ENCODE results near the gene MYCBP2.
"Not testable (repeated sequence)": the region's sequence is repeated elsewhere in the genome, so short reads cannot be mapped to it uniquely, and the experiment has no call there.

The MYCBP2 gene

DNA sequence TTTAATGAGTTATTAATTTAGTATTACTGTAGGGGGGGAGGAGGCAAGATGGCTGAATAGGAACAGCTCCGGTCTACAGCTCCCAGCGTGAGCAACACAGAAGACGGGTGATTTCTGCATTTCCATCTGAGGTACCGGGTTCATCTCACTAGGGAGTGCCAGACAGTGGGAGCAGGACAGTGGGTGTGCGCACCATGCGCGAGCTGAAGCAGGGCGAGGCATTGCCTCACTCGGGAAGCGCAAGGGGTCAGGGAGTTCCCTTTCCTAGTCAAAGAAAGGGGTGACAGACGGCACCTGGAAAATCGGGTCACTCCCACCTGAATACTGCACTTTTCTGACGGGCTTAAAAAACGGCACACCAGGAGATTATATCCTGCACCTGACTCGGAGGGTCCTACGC, 127.9 kb downstream of the MYCBP2 start:
- DNase-seq (ENCODE audit: low spot score), result not testable (repeated sequence)

DNA sequence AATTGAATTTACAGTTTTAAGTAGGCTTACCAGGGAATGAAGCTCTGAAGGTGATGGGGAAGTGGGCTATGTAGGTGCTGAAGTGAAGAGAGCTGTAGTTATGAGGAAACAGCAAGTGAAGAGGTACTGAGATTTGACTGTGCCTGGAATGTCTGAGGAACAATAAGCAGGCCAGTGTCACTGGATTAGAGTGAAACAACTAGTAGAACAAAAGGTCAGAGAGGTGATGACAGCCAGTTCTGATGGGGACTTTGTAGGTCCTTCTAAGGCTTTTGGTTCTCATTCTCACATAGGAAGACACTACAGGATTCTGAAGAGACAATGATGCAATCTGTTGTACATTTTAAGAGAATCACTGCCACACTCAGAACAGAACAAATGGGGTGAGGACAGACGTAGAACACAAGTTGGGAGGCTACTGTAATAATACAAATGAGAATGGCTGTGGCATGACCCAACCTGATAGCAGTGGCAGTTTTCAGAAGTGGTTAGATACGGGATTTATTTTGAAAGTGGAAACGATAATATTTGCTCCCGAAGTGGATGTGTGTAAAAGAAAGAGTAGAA, 130.8 kb downstream of the MYCBP2 start:
- DNase-seq (ENCODE audit: low spot score), result no peak

DNA sequence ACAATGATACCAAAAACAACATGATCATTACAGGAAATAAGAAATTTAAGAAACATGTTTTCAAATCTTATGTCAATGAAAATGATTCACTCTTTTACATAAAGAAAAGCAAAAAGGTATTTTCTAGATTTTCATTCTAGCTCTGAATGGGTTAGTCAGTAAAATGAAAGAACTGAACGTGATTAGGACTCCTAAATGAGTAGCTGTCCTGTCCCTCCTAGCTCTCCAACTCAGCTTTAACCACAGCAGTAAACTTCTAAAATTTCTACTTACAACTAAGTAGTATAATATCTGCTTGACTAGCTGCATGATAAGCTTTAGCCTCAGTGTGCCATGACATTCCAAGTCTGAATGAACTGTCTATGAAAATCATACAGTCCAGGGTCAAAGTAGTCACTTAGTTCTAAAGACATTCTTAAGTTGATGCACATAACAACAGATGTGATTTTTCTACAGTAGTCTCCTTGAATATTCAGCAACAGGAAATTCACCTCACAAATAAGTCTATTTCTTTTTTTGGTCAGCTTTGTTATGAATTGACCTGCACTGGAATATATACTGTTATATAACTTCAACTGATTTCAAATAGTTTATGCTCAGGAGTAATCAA, 136.4 kb downstream of the MYCBP2 start:
- DNase-seq (ENCODE audit: low spot score), result no peak

DNA sequence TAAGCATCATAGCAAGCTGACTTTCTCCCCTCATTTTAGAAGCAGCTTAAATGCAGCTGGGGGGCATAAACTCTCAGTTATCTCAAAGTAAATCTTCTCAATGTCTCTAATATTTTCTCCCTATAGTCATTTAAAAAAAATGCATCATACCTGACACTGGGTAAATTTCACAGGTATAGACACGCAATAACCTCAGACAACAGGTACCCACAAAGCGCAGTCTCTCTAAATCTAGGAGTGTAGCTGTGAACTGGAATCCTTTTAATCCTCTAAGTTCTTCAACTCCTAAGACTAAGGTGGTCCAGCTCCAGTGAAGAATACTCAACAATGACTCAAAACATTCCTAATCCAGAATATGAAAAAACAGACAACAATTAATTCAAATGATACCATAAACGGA, 141.2 kb downstream of the MYCBP2 start:
- DNase-seq (ENCODE audit: low spot score), result no peak

DNA sequence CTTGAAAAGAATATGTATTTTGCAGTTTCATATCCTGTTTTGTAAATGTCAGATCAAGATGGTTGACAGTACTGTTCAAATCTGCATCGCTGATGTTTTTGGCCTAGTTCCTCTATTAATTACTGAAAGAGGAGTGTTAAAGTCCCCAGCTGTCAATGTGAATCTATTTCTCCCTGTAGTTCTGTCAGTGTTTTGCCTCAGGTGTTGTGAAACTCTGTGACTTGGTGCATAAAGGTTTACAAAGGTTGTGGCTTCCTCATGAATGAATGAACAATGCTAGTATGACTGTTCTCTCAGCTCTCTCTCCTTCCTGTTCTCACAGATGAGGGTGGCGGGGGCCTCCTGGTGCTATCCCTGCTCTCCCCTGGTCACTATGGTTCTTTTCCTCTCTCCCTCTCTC, 142.4 kb downstream of the MYCBP2 start:
- no peak for DNase-seq (ENCODE audit: low spot score)

DNA sequence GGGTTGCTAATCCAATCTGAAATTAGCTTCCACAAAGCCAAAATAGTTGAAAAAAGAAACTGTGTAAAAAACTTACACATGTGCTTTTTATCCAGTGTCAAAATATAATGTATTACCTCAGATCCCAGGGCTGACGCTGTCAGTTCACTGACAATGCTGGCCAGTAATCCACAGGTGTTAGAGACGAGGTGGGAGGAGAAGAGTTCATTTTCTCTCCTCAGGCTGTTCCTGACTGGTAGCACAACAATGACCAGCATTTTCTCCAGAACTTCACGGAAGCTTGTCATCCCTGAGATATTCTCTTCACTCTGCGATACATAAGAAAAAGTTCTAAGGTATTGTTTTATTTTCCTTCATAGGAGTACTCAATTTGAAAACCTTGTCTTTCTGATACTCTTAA, 146.9 kb downstream of the MYCBP2 start:
- DNase-seq (ENCODE audit: low spot score), result no peak

DNA sequence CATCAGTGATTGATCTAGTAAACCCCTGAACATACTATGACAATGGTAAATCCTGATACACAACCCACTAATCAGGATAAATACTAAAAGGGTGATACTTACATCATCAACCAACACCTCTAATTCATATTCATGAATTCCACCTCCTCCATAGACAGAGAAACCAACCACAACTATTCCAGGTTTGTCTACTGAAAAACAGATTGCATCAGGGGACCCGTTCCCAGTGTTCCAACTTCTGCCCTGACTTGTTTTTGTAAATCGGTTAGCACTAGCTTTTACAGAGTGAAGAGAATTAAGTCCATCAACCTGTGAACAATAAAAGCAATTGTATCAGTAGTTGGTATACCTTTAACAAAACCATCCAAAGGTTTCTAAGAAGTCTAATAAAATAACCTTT, 149.2 kb downstream of the MYCBP2 start:
- no peak for DNase-seq (ENCODE audit: low spot score)

DNA sequence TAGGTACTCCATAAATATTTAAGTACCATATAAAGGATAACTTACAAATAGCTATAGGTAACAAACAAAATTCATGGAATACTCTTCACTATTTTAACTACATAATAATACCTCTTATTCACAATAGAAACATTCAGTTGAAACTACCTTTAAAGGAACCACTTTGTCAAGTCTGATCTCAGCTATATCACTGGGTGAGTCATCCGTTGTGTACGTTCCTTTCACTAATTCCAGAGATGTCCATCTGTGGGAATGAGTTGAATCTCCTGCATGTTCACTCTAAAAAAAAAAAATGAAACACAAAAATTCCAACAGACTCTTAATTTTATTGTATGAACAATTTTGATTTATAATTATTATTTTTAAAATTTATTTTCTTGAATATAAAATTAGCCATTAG, 150.5 kb downstream of the MYCBP2 start:
- DNase-seq (ENCODE audit: low spot score), result no peak

DNA sequence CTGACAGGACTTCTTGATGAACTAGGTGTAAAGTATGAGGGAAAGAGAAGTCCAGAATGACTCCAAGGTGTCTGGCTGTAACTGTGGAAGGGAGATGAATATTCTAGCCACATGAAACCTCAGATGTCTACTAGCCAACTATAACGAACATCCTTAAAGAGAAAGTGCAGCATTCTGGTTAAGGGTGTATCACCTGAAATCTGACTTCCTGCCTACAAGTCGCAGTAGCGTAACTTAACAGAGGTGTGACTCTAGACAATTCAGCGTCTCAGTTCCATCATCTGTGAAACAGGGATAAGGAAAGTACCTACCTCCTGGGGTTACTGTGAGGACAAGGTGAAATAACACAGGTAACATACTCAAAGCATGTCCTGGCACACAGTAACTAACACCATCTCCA, 154.2 kb downstream of the MYCBP2 start:
- no peak for DNase-seq (ENCODE audit: low spot score)

DNA sequence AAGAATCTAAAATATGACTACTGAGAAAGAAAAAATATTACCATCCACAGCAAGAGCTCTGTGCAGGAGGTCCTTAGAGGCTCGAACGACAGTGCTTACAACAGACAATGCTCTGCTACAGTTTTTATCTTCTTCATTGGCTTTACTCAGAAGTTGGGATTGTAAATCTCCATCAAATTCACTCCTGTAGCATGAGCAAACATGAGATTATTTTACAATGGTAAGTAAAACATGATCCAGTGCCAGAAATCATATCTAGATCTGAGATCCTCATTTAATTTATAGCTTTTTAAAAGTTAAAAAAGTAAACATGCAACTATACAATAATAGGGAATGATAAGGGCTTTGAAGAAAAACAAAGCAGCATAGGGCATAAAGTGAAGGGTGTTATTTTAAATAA, 155.4 kb downstream of the MYCBP2 start:
- DNase-seq (ENCODE audit: low spot score), result no peak

DNA sequence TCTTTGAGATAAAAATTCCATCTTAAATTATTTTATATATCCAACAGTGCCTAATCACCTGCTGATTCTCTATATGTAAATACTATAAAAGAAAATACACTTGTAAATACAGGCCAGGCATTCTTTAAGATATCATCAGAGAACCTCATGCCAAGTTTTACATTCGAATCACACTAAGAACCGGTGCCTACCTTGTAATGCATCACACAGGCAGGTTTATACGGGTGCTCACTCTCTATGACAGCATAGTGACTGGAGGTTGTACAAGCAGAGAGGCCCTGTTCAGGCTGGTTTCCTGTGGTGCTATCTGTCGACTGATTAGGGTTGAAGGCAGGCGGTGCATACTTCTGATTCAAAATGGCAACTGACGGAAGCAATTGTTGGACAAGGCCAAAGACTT, 158.7 kb downstream of the MYCBP2 start:
- DNase-seq (ENCODE audit: low spot score), result no peak

DNA sequence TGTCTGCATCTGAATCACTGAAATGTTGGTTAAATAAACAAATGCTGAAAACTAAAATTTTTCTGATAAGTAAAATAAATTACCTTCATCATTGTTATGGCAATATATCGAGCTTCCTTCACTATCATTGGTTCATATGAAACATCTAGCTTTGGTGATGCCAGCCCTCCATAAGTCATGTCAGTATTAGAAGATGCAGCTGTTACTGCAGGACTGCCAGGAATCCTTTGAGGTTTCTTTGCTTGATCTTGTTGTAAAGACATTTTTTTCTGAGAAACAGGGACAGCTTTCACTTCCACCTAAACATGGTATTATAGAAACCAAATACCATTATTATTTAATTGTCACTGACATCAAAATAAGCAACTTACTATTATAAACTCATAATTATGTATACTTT, 176.2 kb downstream of the MYCBP2 start:
- DNase-seq (ENCODE audit: low spot score), result no peak

DNA sequence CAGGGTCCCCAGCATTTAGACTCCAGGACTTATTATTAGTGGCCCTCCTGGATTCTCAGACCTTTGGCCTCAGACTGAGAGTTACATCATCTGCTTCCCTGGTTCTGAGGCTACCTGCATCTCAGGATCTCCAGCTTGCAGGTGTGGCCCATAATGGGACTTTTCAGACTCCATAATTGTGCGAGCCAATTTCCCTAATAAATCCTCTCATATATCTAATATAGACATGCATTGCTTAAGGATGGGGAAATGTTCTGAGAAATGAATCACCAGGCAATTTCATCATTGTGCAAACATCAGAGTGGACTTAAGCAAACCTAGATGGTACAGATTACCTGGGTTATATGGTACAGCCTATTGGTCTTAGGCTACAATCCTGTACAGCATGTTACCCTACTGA, 183.5 kb downstream of the MYCBP2 start:
- DNase-seq (ENCODE audit: low spot score), result no peak

DNA sequence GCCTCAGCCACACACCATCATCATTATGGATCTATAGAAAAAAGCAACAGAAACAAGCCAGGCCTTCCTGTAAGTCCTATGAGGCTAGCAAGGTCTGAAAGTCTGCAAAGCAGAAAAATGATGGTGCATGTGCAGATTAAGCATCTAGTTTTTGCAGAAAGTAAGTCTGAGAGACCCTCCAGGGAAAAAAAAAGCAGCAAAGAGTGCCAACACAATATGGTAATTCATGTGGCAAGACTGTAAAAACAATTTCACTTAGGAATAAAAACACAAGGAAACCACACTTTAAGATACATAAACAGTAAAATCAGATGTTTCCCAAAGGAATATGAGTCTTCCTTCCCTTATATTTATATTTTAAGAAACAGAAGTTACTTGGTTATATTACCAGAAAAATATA, 187.6 kb downstream of the MYCBP2 start:
- DNase-seq (ENCODE audit: low spot score), result no peak

DNA sequence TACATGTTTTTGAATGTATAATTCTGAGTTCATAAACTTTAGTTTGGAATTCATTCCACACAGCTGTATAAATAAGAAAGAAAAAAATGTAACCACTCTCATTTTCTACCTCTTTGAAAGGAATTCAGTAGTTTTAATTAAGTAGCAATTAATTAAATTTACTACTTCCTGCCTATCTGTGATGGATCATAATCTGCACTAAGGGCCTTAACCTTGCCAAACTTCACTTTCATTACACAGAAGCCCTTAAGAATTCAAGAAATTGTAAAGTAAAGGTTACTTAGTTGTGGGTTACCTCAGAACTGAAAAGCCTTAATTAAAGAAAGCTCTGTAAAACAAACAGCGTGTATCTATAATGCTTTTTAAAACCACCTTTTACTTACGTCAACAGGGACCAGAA, 188.1 kb downstream of the MYCBP2 start:
- no peak for DNase-seq (ENCODE audit: low spot score)

DNA sequence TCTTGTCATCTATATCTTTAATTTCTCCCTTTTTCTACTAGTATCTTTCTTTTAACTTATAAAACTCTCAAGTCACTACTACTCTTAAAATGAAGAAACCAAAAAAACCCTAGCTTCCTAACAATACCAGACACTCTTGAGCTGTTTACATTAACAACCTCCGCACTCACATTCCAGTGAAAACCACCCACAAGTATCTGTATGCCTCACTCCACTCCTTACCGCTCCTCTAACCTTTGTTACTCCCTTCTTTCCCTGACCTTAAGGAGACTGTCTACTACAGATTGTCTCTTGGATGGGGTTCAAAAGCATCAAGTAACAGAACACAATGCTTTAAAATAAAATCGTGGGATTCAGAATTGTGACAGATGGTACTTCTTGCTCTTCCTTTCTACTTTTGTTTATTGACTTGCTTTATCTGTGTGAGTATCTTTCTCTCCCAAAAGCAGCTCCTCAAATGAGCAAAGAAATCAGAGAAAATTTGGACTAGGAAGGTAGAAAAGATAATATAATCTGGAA, 189.9 kb downstream of the MYCBP2 start:
- no peak for DNase-seq (ENCODE audit: low spot score)

DNA sequence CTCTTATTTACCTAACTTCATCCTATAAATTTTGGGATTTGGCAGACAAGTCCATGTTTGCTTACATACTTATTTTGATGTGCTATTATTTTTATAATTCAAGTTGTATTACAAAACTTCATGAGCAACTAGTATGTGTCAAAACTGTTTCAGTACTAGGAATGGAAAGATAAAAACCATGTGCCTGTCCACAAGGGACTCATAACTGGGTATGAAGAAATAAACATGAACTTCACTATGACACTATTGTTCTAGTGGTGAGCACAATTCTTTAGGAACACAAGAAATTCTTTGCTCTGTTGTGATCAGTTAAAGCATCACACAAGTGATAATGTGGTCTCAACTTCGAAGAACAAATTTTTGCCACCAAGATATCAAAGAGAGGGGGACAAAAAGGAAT, 202.5 kb downstream of the MYCBP2 start:
- no peak for DNase-seq (ENCODE audit: low spot score)

DNA sequence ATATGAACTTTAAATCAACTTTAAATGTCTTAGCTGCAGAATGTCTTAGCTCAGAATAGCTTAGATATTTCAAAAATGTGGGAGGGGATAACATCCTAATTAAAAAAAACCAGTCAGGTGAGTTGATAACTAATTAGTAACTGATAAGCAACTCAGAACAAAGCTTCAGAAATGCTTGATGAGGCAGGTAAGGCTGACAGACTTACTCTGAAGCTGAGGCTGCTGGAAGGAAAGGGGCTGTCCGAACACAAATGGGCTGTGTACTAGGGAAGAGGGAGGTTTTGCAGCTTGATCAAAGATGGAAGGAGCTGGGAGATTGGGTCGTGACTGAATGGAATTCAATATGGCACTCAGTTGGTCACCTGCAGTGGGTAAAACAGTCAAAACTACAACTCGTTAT, 208.8 kb downstream of the MYCBP2 start:
- no peak for DNase-seq (ENCODE audit: low spot score)

DNA sequence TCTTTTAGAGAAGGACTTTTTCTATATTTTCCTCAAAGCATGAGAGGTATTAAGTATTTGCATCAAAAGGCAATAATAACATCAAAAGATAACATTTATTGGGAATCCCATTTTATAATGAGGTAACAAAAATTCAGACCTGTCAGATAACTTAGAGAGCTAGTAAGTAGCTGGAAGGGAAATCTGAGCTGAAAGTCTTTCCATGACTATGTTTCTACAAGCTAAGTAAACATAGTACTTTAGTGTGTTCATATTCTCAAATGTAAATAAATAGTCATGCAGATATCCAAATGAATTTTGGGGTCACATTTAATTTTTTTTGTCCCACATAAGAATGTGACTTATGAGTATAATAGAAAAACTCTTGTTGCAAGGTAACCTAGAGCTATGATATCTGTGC, 212.6 kb downstream of the MYCBP2 start:
- DNase-seq (ENCODE audit: low spot score), result no peak

DNA sequence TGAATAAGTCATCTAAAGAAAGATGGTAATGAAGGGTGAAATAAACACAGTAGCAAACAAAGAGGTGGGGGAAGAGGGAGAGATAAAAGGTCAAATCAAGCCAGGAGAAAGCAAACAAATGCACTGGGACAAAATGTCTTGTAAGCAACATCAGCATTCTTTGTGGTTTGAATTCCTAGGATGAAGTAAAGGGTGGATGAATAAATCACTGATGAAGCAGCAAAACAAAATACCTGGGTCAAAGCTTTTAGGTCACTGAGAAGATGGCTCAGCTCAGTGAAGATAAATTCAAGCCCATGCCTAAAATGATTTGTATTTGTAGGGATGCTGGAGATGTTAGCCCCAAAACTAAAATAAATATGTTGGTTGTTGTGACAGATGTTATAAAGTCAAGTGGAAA, 213.4 kb downstream of the MYCBP2 start:
- no peak for DNase-seq (ENCODE audit: low spot score)

DNA sequence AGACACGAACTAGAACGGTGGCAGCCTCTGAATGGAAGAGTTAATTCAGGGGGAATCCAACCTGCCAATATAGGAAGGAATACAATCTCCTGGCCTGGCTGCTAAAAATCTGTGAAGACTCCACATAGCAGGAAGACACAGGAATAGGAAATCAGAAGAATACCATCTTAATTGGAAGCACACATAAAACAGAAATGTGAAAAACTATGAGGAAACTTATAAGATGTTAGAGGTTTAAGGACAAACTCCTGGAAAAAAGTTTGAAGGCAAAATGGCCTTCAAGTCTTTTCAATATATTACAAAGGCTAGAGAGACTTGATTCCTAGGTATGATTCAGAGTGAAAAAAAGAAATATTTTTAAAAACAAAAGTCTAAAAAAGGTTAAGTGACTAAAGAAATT, 221.8 kb downstream of the MYCBP2 start:
- DNase-seq (ENCODE audit: low spot score), result no peak

DNA sequence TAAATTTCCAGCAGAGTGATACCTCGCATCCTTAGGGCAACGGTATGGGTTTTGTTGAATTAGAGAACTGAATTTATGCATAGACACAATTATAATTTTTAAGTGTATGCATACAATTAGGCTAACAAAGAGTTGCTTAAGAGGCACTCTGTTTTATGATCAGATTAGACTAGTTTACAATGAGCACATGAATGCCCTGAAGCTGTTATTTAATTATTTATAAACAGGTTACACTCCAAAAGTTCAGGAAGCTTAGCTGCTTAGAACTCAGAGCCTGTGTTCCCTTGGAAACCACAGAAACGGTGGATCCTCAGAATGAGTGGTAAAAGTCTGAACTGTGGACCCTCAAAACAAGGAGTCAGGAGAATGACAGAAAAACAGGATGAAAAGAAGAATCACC, 227.5 kb downstream of the MYCBP2 start:
- DNase-seq (ENCODE audit: low spot score), result no peak

DNA sequence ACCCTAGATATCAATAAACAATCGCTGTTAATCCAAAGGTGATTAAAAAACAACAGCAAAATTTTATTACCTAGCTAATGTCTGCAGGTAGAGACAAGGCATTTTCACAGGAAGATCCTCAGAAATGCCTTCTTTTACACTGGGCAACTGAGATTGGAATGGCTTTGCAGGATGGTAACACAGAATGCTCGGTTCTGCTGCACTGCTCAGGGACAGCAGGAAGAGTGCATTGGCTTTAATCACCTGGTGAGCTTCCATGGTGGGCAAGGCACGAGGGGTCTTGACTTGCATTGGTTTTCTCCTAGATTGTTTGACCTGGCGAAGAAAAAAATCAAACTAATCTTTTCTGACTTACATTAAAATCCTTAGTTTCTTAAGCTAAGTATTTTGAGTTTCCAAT, 231.6 kb downstream of the MYCBP2 start:
- DNase-seq (ENCODE audit: low spot score), result no peak

DNA sequence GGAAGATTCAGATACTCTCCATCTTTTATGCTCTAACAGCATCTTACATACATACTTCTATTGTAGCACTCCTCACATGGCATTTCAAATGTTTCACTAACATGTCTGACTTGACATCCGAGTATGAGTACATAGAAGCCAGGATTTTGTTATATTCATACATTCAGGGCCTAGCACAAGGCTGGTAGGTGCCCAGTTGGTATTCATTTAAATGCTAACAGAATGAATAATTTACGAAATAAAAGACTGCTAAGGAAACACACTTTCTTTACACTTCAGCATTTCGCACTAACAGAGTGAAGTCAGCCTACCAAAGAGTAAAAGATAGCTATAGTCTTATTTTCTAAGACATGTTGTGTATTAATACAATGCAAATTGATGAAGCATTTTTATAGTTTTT, 232.1 kb downstream of the MYCBP2 start:
- no peak for DNase-seq (ENCODE audit: low spot score)

All from iPS-NIHi11 (cell line).